ENCODE data around the gene CREM. TPM values are rescaled to one million over a fixed set of nuclear protein-coding genes. Genes with fewer than 3 reads are reported as not detected.

CREM gene
- total RNA-seq, 2 donors from 2014 or later, result 10.9 to 24.8 TPM

DNA sequence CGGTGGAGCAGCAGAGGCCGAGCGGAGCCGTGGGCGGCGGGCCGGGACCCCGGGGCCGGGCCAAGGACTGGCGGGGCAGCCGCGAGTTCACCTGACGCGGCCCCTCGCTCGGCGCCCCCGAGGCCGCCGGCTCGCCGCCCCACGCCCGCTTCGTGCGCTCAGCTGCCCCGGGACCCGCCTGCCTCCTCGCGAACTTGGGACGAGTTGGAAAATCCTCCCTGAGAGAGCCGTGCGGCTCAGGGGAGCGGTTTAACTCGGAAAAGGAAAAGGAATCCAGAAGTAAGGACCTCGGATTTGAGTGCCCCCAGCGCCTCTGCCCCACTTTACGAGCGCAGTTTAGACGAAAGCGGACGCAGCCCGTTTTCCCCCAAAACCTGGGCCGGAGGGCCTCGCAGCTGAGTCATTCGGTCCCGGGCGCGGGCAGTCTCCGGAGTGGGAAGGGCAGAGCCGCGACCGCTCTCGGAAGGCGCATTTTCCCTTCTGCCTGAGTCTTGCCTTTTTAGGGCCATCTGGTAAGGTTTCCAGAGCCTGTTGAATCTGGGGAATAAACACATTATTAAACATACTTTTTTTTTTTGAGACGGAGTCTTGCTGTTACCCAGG is 744 bp downstream of the CREM start:
- peak; percentile 64 for DNase-seq
- no peaks in the 10 kb centered on the region for H3K36me3 ChIP-seq
- peak overlapping the region; percentile 95 to 98 for H3K9ac ChIP-seq (ENCODE audit: low read depth in 2 of 2, low read length in 2 of 2)
- peaks cover 10% of the 10 kb centered on the region for H3K4me1 ChIP-seq
- H3K27me3 ChIP-seq, result no peaks in the 10 kb centered on the region
- H3K27ac ChIP-seq, result peak overlapping the region; percentile 99
- intact Hi-C loops (cut with DNase I), result loop anchor here (5.0 kb wide), 1 partner anchor 65 kb away; no protein-coding TSS in a partner anchor
- H3K4me3 ChIP-seq, result peak overlapping the region; percentile 81
- TF ChIP-seq, protein P1, sequence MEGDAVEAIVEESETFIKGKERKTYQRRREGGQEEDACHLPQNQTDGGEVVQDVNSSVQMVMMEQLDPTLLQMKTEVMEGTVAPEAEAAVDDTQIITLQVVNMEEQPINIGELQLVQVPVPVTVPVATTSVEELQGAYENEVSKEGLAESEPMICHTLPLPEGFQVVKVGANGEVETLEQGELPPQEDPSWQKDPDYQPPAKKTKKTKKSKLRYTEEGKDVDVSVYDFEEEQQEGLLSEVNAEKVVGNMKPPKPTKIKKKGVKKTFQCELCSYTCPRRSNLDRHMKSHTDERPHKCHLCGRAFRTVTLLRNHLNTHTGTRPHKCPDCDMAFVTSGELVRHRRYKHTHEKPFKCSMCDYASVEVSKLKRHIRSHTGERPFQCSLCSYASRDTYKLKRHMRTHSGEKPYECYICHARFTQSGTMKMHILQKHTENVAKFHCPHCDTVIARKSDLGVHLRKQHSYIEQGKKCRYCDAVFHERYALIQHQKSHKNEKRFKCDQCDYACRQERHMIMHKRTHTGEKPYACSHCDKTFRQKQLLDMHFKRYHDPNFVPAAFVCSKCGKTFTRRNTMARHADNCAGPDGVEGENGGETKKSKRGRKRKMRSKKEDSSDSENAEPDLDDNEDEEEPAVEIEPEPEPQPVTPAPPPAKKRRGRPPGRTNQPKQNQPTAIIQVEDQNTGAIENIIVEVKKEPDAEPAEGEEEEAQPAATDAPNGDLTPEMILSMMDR (IDR thresholded peaks at IDR 0.05), result no peak
- H3K9me3 ChIP-seq, result no peaks in the 10 kb centered on the region

DNA sequence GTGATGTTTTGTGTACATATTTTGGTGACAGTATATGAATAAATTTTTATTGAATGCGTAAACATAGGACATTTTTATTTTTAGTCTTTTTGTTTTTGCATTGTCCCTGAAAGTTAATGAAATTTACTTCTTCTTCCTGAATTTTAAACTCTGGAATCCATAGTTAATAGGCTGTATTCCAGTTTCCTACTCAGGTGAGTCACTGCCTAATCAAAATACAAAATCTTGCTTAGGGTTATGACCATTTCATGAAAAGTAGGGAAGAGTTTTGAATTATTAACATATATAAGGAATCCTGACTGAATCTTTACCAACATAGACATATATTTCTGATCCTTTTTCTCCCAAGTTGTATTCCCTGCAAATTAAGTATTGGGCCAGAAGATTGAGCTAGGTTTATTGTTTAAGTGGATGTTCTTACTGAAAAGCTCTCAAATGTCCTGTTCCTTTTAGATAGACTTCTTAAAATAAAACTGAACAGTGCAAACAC is 2.6 kb downstream of the CREM start:
- Histone ChIP-seq H3K27ac (no peak overlapping the region), H3K27me3 (no peaks in the 10 kb centered on the region), H3K9me3 (no peaks in the 10 kb centered on the region), H3K9ac (ENCODE audit: low read depth in 2 of 2, low read length in 2 of 2) (no peak overlapping the region), H3K4me3 (no peak overlapping the region), H3K36me3 (no peaks in the 10 kb centered on the region), H3K4me1 (peaks cover 10% of the 10 kb centered on the region)
- TF ChIP-seq, protein P1 (IDR thresholded peaks at IDR 0.05), result no peak
- intact Hi-C loops (cut with DNase I), result loop anchor here (5.0 kb wide), 1 partner anchor 63 kb away; no protein-coding TSS in a partner anchor
- no peak for DNase-seq

DNA sequence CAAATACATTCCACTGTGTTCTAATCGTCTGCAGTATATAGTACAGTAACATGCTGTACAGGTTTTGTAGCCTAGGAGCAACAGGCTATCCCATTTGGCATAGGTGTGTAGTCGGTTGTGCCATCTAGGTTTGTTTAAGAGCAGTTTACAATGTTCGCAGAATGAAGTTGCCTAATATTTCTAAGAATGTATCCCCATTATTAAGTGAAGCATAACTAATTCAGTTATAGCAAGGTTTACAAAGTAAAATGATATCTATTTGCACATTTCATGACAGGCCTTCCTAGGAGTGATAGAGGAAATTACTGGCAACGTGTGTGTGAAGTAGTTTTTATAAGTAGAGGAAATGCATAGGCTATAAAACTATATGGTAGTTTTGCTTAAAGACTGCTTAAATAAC is 4.0 kb downstream of the CREM start:
- H3K27me3 ChIP-seq, result no peaks in the 10 kb centered on the region
- no peak overlapping the region for H3K9ac ChIP-seq (ENCODE audit: low read depth in 2 of 2, low read length in 2 of 2)
- no peak for DNase-seq
- intact Hi-C loops (cut with DNase I), result no loop called here
- no peaks in the 10 kb centered on the region for H3K36me3 ChIP-seq
- no peaks in the 10 kb centered on the region for H3K9me3 ChIP-seq
- TF ChIP-seq, protein P1 (IDR thresholded peaks at IDR 0.05), result no peak
- H3K27ac ChIP-seq, result peak overlapping the region; percentile 30
- H3K4me3 ChIP-seq, result no peak overlapping the region
- H3K4me1 ChIP-seq, result peaks cover 10% of the 10 kb centered on the region

DNA sequence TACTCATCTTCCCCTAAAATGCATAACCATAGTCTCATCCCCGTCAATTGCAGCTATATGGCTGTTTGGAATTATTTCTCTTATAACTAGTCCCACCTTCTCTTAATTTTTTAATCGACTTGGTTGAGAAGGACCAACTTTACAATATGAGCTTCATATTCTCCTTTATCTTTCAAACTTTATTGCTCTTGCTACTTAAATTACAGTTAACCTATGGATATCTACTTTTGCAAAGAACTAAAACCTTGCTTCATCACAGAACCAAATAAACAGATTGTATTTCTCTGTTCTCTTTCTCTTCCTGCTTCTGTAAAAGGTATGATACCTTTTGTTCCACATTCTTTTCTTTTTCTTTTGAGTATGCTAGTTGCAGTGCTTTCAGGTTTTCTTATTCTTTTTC is 6.1 kb downstream of the CREM start:
- Histone ChIP-seq H3K36me3 (no peaks in the 10 kb centered on the region), H3K27me3 (no peaks in the 10 kb centered on the region), H3K27ac (no peak overlapping the region), H3K9me3 (no peaks in the 10 kb centered on the region), H3K4me1 (peaks cover 10% of the 10 kb centered on the region), H3K4me3 (no peak overlapping the region), H3K9ac (ENCODE audit: low read depth in 2 of 2, low read length in 2 of 2) (no peak overlapping the region)
- intact Hi-C loops (cut with DNase I), result no loop called here
- TF ChIP-seq, protein P1 (IDR thresholded peaks at IDR 0.05), result no peak
- DNase-seq, result no peak

DNA sequence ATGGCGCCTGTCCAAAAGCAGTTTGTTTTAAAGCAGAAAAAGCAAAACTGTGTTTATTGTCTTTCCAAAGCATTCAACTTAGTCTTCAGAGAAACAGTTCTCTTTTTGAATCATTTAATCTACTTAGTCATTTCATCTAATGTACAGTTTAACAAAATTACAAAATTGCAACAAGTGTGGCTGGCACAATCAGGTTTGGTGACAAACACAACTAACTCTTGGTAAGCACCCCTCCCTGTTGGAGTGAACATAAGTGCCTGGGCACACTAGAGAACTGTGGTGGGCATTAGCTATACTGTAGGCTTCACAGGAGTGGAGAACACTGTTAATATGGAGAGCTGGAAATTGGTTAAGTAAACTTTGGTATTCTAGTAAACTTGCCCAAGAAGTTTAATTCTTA is 6.9 kb downstream of the CREM start:
- Histone ChIP-seq H3K4me1 (peaks cover 9% of the 10 kb centered on the region), H3K4me3 (no peak overlapping the region), H3K36me3 (no peaks in the 10 kb centered on the region), H3K9ac (ENCODE audit: low read depth in 2 of 2, low read length in 2 of 2) (no peak overlapping the region), H3K27ac (no peak overlapping the region), H3K27me3 (no peaks in the 10 kb centered on the region), H3K9me3 (no peaks in the 10 kb centered on the region)
- no peak for DNase-seq
- intact Hi-C loops (cut with DNase I), result no loop called here
- TF ChIP-seq, protein P1 (IDR thresholded peaks at IDR 0.05), result no peak

Data from colonic mucosa (tissue), 4 donors.